ENCODE data around the gene MSI2.

The MSI2 gene

DNA sequence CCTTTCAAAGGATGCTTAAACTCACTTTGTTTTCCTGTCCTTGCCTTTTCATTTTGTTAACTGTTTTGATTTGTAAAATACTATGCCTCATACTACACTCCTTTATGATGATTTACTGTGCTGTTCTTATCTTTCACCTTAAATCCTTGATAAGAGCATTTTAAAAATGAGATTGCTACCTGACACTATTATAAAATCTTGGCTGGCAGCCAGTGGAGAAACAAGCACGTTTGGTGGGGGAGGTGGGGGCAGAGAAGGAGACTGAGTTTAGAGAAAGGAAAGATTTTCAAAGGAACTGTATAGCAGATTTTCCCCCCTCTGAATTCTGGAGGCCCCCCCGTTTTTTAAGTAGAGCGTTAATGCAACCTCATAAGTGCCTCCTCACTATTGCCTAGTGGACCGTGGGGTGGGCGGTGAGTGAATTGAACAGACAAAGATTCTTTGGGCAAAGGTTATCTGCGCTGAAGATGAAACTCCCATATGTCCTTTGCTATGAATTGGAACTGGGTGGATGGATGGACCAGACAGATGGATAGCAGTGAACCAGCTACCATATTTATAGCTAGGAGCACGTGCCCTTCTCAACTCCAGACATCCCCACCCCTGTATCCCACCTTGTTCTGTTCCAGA lies 288.6 kb downstream of the MSI2 start:
- Histone ChIP-seq H3K27me3 (ENCODE audit: control insufficient read depth, insufficient read depth, low read length) (no peaks in the 10 kb centered on the region), H3K36me3 (ENCODE audit: control insufficient read depth, insufficient read depth, low read length) (no peaks in the 10 kb centered on the region), H3K4me1 (ENCODE audit: control insufficient read depth, insufficient read depth, low read length) (no peaks in the 10 kb centered on the region), H3K4me3 (ENCODE audit: low read length) (no peak overlapping the region), H3K9ac (ENCODE audit: low read length) (no peak overlapping the region), H3K9me3 (ENCODE audit: control insufficient read depth, low read length) (no peaks in the 10 kb centered on the region)

DNA sequence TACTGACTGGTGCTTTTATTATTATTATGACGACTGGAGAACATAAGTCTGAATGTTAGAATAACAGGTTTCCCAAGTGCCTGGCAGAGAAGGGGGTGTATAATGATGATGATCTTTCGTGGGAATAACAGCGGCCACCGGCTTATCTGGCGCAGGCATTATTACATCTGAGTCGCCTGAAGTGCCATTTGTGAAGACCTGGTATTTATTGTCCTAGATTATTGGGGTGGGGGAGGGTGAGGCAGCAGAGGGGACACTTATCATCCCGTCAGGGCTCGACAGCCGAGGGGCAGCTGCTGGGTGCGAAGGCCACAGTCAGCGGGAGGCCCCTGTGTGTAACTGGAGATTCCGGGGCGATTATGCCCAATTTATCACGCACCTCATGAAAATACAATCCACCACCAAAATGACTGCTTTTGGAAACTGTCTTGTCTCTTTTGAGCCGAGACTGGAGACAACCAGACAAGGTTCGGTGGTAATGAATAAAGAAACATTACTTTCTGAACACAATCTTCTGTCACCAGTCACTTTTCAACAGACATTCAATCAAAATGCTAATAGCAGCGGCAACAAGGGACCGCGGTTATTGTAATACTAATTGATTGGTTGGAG lies 289.5 kb downstream of the MSI2 start:
- no peaks in the 10 kb centered on the region for H3K4me1 ChIP-seq (ENCODE audit: control insufficient read depth, insufficient read depth, low read length)
- H3K9ac ChIP-seq (ENCODE audit: low read length), result no peak overlapping the region

DNA sequence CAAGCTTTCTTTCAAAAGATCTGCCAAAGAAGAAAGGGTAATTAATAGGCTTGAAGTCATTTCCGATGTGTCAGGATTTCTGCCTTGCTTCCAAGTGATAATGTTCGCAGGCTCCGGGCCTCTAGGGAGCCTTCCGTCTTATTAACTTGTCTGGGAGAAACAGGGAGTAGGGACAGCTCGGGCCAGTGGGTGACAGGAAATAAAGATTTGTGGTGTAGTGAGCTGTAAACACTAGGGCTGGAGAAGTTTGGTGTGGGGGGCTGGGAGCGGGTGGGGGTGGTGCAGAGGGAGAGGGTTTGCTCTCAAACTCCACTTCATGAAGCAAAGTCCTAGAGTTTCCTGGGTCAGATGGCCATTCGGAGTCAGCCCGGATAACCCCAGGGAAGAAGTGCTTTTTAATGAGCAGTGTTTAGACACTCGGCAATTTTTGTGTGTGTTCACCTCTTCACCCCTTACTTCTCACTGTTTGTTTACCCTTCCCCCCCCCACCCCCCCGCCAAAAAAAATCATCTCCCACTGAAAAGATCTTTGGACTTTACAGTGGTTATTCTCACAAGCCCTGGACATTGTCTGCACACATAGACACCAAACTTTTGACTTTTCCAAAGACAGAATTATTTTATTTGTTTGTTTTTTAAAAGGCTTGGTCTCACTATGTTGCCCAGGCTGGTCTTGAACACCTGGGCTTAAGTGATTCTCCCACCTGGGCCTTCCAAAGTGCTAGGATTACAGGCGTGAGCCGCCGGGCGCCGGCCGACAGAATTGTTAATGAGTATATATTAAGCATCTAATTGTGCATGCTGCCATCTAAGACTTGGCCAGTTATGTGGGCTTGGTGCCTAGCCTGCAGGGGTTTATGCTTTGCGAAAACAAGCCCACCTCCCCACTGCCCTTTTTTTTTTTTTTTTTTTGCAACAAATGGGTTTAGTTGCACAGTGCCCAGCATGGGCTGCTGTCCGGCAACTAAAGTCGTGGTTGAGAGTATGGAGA lies 292.4 kb downstream of the MSI2 start:
- H3K4me3 ChIP-seq (ENCODE audit: low read length), result no peak overlapping the region

More for the DNA sequence above, 289.5 kb downstream of the MSI2 start:
- Histone ChIP-seq H3K36me3 (ENCODE audit: control insufficient read depth, insufficient read depth, low read length) (no peaks in the 10 kb centered on the region), H3K9me3 (ENCODE audit: control insufficient read depth, low read length) (no peaks in the 10 kb centered on the region), H3K4me3 (ENCODE audit: low read length) (no peak overlapping the region), H3K27me3 (ENCODE audit: control insufficient read depth, insufficient read depth, low read length) (no peaks in the 10 kb centered on the region)

DNA sequence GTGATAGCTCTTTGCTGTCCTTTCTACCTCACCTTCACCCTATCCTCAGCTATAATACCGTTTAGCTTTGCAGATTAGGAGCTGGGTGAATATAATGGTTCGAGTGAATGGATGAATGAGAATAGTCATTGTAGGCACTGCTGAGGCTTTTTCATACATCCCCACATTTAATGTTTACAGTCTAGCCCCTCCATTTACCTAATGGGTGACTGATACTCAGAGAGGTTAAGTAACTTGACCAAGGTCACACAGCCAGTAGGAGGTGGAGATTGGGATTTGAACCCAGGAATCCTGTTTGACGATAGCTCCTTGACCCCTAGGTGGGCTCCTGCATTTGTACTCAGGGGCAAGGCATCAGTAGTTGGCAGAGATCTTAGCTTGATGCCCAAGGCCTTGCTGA lies 293.1 kb downstream of the MSI2 start:
- H3K36me3 ChIP-seq (ENCODE audit: control insufficient read depth, insufficient read depth, low read length), result no peaks in the 10 kb centered on the region
- no peaks in the 10 kb centered on the region for H3K27me3 ChIP-seq (ENCODE audit: control insufficient read depth, insufficient read depth, low read length)
- H3K9ac ChIP-seq (ENCODE audit: low read length), result no peak overlapping the region
- no peak overlapping the region for H3K4me3 ChIP-seq (ENCODE audit: low read length)
- no peaks in the 10 kb centered on the region for H3K9me3 ChIP-seq (ENCODE audit: control insufficient read depth, low read length)
- H3K4me1 ChIP-seq (ENCODE audit: control insufficient read depth, insufficient read depth, low read length), result no peaks in the 10 kb centered on the region

More for the DNA sequence above, 292.4 kb downstream of the MSI2 start:
- H3K36me3 ChIP-seq (ENCODE audit: control insufficient read depth, insufficient read depth, low read length), result no peaks in the 10 kb centered on the region
- no peaks in the 10 kb centered on the region for H3K27me3 ChIP-seq (ENCODE audit: control insufficient read depth, insufficient read depth, low read length)
- H3K9me3 ChIP-seq (ENCODE audit: control insufficient read depth, low read length), result no peaks in the 10 kb centered on the region
- no peaks in the 10 kb centered on the region for H3K4me1 ChIP-seq (ENCODE audit: control insufficient read depth, insufficient read depth, low read length)
- no peak overlapping the region for H3K9ac ChIP-seq (ENCODE audit: low read length)

DNA sequence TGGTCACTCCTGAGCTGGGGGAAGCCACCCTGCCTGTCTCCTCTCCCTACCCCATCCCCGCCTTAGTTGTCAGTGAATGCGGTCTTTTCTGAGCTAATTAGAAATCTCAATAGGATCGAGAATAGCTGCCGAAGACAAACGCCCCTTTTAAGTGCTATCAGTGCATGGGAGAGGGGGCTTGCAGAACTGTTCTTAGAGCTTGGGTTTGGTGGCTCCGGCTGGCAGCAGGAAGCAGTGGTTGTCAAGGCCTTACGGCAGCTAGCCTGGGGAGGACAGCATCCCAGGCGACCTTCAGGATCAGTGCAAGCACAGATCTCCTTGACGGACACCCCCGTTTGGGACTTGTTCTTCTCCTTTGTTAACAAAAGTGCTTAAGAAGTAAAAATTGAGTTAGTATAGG lies 293.7 kb downstream of the MSI2 start:
- no peak overlapping the region for H3K9ac ChIP-seq (ENCODE audit: low read length)
- no peaks in the 10 kb centered on the region for H3K4me1 ChIP-seq (ENCODE audit: control insufficient read depth, insufficient read depth, low read length)
- no peak overlapping the region for H3K4me3 ChIP-seq (ENCODE audit: low read length)
- H3K36me3 ChIP-seq (ENCODE audit: control insufficient read depth, insufficient read depth, low read length), result no peaks in the 10 kb centered on the region
- no peaks in the 10 kb centered on the region for H3K27me3 ChIP-seq (ENCODE audit: control insufficient read depth, insufficient read depth, low read length)
- no peaks in the 10 kb centered on the region for H3K9me3 ChIP-seq (ENCODE audit: control insufficient read depth, low read length)

DNA sequence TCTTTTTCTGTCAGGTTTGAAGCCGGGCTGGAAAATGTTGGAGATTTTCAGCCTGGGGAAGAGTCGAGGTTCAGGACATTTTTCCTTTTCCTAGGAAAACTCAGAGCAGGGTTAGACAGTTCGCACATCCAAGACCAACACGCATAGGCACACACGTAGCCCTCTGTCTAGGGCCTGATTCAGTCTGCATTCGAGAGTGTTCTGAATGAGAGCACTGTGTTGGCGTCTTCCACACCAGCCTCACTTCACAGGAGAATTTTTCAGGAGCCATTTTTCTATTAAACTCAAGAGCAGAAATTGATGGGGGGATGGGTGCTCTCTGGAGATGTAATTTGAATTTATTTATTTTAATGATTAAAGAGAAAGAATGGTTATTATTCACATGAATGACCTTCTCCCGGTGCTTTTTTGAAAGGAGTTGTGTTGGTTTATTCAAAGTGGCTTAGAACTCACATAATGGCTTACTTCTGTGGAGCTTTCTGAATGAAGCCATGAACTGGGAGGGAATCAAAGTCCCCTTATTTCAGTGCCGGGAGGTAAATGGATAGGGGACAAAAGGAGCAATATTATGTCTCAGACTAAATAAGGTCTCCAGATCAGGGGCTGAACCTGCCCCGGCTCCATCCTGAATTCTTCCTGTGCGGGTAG lies 294.5 kb downstream of the MSI2 start:
- H3K4me3 ChIP-seq (ENCODE audit: low read length), result no peak overlapping the region

DNA sequence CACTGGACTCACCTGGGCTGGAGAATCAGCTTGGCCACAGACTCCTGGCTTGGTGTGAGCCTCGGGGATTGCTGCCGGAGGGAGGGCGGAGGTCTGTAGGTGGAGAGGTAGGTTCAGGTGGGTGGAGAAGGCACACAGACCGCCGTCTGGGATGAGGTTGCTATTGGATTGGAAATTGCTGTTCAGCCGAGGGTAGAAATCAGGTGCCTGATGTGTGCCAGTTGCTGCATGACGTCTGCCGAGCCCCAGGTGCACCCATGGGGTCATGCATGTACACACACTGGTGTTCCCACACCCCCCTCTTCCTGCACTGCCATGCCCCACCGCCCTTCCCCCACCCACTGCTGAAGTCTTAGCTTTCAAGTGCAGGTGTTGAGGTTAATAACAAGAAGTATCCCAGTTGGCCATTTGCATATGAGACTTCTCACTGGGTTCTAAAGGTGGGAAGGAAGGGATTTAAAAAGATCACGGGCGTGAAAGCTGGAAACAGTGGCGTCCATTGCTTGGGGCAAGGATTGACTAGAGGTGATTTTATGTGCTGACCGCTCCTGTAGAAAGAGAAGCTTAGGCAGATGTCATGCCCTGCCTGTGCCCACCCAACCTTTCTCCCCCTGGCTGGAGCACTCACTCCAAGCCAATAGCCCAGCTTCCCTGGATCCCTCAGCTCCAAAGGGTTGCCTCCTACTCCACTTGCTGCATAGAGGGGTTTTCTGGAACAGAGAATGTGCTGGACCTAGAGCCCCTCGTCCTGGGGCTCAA lies 295.2 kb downstream of the MSI2 start:
- no peak overlapping the region for H3K9ac ChIP-seq (ENCODE audit: low read length)
- H3K36me3 ChIP-seq (ENCODE audit: control insufficient read depth, insufficient read depth, low read length), result no peaks in the 10 kb centered on the region
- H3K27me3 ChIP-seq (ENCODE audit: control insufficient read depth, insufficient read depth, low read length), result no peaks in the 10 kb centered on the region
- no peaks in the 10 kb centered on the region for H3K4me1 ChIP-seq (ENCODE audit: control insufficient read depth, insufficient read depth, low read length)
- no peak overlapping the region for H3K4me3 ChIP-seq (ENCODE audit: low read length)
- no peaks in the 10 kb centered on the region for H3K9me3 ChIP-seq (ENCODE audit: control insufficient read depth, low read length)

More for the DNA sequence above, 294.5 kb downstream of the MSI2 start:
- Histone ChIP-seq H3K9ac (ENCODE audit: low read length) (no peak overlapping the region), H3K36me3 (ENCODE audit: control insufficient read depth, insufficient read depth, low read length) (no peaks in the 10 kb centered on the region), H3K9me3 (ENCODE audit: control insufficient read depth, low read length) (no peaks in the 10 kb centered on the region), H3K4me1 (ENCODE audit: control insufficient read depth, insufficient read depth, low read length) (no peaks in the 10 kb centered on the region), H3K27me3 (ENCODE audit: control insufficient read depth, insufficient read depth, low read length) (no peaks in the 10 kb centered on the region)

DNA sequence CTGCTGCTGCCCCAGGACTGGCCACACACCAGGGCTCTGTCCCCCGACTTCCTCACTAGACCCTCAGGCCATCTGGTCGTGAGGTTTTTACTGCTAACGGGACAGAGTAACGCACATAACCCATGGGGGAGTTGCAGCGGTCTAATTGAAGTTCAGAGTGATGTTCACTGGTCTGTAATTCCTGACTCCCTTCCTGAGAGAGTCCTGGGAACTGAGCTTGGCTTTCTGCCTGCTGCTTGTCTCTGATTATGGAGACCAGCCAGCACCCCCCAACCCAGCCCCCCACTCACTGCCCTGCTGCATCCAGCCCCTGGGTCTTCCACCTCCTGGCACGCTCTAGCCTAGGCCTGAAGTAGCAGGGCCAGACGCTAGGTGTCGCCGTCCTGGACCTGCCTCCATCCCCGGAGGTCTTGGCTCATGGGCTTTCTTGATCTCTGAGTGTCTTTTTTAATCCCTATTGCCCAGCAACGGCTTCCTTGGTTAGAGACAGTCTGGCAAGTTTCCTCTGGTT lies 295.8 kb downstream of the MSI2 start:
- Histone ChIP-seq H3K4me3 (ENCODE audit: low read length) (no peak overlapping the region), H3K9ac (ENCODE audit: low read length) (no peak overlapping the region), H3K9me3 (ENCODE audit: control insufficient read depth, low read length) (no peaks in the 10 kb centered on the region), H3K27me3 (ENCODE audit: control insufficient read depth, insufficient read depth, low read length) (no peaks in the 10 kb centered on the region), H3K4me1 (ENCODE audit: control insufficient read depth, insufficient read depth, low read length) (no peaks in the 10 kb centered on the region), H3K36me3 (ENCODE audit: control insufficient read depth, insufficient read depth, low read length) (no peaks in the 10 kb centered on the region)

DNA sequence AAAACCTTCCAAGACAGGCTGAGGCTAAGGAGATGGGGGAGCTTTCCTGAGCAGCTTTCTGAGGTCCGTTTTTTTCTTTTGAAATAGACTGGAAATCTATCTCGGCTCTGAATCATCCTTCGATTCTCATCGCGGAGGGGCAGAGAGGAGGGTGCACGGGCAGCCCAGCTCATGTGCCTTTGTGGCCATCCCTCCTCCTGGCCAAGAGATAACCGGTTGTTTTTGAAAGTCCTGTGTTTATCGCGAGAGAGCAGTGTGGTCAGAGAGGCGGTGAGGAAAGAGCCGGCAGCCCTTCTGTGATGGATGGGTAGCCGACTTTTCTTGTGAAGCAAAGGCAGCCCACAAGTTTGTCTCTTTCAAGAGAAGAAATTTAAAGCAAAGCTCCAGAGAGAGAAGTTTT lies 297.2 kb downstream of the MSI2 start:
- H3K27me3 ChIP-seq (ENCODE audit: control insufficient read depth, insufficient read depth, low read length), result no peaks in the 10 kb centered on the region
- no peaks in the 10 kb centered on the region for H3K9me3 ChIP-seq (ENCODE audit: control insufficient read depth, low read length)
- H3K36me3 ChIP-seq (ENCODE audit: control insufficient read depth, insufficient read depth, low read length), result no peaks in the 10 kb centered on the region
- H3K4me1 ChIP-seq (ENCODE audit: control insufficient read depth, insufficient read depth, low read length), result no peaks in the 10 kb centered on the region
- no peak overlapping the region for H3K4me3 ChIP-seq (ENCODE audit: low read length)
- H3K9ac ChIP-seq (ENCODE audit: low read length), result no peak overlapping the region

DNA sequence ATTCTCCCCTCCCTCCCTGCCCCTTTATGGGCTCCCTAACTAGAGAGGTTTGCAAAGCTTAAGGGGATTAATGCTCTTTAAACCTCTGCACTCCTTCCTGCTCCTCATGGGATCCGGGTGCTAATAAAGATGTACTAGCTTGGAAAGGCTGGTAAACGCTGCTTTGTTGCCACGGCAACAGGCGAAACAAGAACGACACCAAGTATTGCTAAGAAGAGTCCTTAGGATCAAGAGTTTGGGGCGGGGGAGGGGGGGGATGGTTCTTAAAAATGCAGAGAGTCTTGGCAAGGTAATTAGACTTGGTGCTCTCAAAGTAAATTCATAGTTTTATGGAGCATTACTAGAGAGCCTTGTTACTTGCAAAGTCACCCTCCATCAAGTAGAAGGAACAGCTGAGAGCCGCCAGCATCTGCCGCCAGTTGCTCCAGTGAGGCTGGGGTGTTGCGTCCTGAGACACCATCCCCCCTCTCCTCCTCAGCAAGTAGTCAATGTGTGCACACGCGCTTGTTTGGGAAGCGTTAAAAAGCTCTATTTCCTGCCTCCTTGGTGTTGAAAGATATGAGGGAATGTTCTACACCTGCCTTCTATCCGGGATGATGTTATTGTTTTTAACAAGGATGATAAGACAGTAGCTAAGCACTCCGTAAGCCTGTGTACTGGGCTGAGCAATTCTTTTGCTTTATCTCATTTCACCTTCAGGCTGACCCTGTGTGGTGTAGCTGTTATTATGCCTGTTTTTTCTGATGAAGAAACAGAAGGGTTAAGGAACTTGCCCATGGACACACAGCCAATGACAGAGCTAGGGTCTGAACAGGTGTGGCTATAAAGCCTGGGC lies 297.9 kb downstream of the MSI2 start:
- no peaks in the 10 kb centered on the region for H3K4me1 ChIP-seq (ENCODE audit: control insufficient read depth, insufficient read depth, low read length)

More for the DNA sequence above, 297.9 kb downstream of the MSI2 start:
- Histone ChIP-seq H3K4me3 (ENCODE audit: low read length) (no peak overlapping the region), H3K9me3 (ENCODE audit: control insufficient read depth, low read length) (no peaks in the 10 kb centered on the region), H3K9ac (ENCODE audit: low read length) (no peak overlapping the region), H3K27me3 (ENCODE audit: control insufficient read depth, insufficient read depth, low read length) (no peaks in the 10 kb centered on the region), H3K36me3 (ENCODE audit: control insufficient read depth, insufficient read depth, low read length) (no peaks in the 10 kb centered on the region)
